Measurements from ENCODE around the gene ZNF618. TPM values are rescaled to one million over a fixed set of nuclear protein-coding genes. Genes with fewer than 3 reads are reported as not detected.

The ZNF618 gene
- total RNA-seq, 2 donors from 2014 or later: 4.6 to 11.3 TPM

DNA sequence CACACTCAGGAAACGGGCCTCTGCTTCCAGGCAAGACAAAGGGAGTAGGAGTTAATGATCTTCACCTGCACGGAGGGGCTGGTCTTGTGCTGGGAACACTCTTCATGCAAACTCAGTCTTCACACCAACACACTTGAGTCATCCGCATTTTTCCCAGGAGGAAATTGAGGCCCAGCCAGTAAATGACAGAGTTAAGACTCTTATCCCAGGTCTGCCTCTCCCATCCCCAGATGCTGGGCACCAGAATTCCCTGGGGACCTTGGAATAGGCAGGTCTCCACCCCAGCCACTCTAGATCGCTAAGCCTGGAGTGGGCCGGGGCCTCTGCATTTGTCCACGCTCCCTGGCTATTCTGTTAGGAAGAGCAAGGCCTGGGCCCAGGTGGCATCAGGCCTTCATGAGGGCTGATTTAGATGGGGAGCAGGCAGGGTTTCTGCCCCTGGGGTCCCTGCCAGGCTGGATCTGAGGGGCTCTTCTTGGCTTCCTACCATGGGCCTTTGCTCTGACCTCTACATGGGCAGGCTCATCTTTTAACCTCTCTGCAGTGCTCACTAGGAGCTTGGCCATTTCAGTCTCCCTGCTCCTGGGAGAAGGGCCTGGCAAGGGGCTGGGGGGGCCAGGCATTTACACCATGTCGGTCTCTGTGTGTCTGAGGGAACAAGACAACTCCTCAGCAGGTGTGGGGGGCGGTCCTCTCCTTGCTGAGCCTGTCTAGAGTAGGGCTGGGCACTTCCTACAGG, 124.7 kb downstream of the ZNF618 start:
- no peak for TF ChIP-seq POLR2A (IDR thresholded peaks at IDR 0.05)
- TF ChIP-seq, protein P1, sequence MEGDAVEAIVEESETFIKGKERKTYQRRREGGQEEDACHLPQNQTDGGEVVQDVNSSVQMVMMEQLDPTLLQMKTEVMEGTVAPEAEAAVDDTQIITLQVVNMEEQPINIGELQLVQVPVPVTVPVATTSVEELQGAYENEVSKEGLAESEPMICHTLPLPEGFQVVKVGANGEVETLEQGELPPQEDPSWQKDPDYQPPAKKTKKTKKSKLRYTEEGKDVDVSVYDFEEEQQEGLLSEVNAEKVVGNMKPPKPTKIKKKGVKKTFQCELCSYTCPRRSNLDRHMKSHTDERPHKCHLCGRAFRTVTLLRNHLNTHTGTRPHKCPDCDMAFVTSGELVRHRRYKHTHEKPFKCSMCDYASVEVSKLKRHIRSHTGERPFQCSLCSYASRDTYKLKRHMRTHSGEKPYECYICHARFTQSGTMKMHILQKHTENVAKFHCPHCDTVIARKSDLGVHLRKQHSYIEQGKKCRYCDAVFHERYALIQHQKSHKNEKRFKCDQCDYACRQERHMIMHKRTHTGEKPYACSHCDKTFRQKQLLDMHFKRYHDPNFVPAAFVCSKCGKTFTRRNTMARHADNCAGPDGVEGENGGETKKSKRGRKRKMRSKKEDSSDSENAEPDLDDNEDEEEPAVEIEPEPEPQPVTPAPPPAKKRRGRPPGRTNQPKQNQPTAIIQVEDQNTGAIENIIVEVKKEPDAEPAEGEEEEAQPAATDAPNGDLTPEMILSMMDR (IDR thresholded peaks at IDR 0.05): no peak
- no peak for TF ChIP-seq POLR2AphosphoS5 (IDR thresholded peaks at IDR 0.05)
- Histone ChIP-seq H3K27ac (no peak overlapping the region), H3K4me1 (replicated peaks) (peaks cover 6% of the 10 kb centered on the region), H3K4me3 (no peak overlapping the region), H3K36me3 (no peaks in the 10 kb centered on the region), H3K27me3 (replicated peaks; ENCODE audit: insufficient read depth) (no peaks in the 10 kb centered on the region), H3K9me3 (no peaks in the 10 kb centered on the region)
- 94% methylated on average over 8 of the region's 8 CpGs for WGBS
- intact Hi-C loops (cut with DNase I): no loop called here
- no peak for DNase-seq (ENCODE audit: low spot score)

DNA sequence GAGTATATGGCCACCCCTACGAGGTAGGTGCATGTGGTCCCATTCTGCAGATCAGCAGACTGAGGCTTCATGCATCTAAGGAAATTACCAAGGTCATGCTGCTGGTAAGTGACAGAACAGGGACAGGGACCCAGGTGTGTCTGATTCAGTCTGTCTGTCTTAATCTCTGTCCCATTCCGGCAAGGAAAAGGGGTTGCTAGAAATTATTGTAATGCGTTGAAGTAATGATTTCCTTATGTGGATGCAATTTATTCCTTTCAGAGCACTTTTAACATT, 125.2 kb downstream of the ZNF618 start:
- Histone ChIP-seq H3K4me3 (no peak overlapping the region), H3K36me3 (no peaks in the 10 kb centered on the region), H3K27ac (no peak overlapping the region), H3K9me3 (no peaks in the 10 kb centered on the region), H3K27me3 (replicated peaks; ENCODE audit: insufficient read depth) (no peaks in the 10 kb centered on the region), H3K4me1 (replicated peaks) (peaks cover 6% of the 10 kb centered on the region)
- 68% methylated on average over 3 of the region's 3 CpGs for WGBS
- DNase-seq (ENCODE audit: low spot score): no peak
- TF ChIP-seq POLR2A (IDR thresholded peaks at IDR 0.05): no peak
- no peak for TF ChIP-seq POLR2AphosphoS5 (IDR thresholded peaks at IDR 0.05)
- intact Hi-C loops (cut with DNase I): no loop called here

DNA sequence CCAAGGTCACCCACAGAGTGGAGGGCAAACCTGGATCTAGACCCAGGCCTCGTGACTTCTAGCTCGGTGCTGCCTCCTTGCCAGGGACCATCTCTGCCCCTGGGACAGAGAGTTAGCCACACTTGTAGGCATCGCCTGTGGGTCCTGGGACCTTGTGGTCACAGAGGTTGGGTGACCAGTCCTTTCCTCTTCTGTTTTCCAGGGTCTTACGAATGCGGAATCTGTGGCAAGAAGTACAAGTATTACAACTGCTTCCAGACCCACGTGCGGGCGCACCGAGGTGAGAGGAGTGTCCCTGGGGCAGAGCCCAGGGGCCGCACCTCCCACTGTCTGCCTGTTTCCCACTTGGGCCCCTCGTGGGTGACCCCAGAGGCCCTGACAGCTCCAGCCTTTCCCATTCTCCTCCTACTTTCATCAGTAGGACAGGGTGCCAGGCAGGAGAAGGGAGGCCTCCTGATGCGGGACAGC, 125.7 kb downstream of the ZNF618 start:
- H3K27me3 ChIP-seq (replicated peaks; ENCODE audit: insufficient read depth): no peaks in the 10 kb centered on the region
- peaks cover 6% of the 10 kb centered on the region for H3K4me1 ChIP-seq (replicated peaks)
- no peak overlapping the region for H3K27ac ChIP-seq
- no peak overlapping the region for H3K4me3 ChIP-seq
- 90% methylated on average over 12 of the region's 12 CpGs for WGBS
- no peaks in the 10 kb centered on the region for H3K36me3 ChIP-seq
- TF ChIP-seq POLR2AphosphoS5 (IDR thresholded peaks at IDR 0.05) (no peak), POLR2A (IDR thresholded peaks at IDR 0.05) (no peak)
- TF ChIP-seq, protein P1 (IDR thresholded peaks at IDR 0.05): no peak
- DNase-seq (ENCODE audit: low spot score): no peak
- intact Hi-C loops (cut with DNase I): no loop called here
- H3K9me3 ChIP-seq: no peaks in the 10 kb centered on the region

DNA sequence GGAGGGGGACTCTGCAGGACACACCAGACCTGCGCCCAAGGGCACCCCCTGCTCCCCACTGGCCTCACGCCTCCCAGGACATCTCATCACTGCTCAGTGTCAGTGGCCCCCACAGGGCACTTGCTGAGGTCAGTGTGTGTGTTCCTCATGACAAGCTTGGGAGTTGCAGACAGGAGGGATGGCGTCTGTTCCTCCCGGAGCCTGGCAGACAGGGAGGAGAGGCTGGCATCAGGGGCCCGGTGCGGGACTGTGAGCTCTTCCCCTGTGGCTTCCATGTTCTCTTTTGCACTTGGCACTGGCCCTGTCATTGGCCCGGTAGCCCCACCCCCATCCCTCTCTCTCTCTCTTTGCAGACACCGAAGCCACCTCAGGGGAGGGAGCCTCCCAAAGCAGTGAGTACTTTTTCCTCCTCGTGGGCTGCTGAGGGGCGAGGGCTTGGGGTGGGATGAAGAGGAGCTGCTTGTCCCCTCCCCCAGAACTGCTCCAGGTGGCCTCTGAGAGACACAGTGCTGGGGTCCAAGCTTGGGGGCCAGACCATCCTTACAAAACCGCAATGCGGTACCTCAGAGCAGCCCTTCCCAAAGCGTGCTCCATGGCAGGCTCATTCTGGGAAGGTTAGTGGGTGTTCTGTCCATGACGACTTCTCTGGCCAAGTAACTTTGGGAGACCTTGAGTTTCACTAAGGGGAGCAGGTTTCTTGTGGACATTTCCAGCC, 126.3 kb downstream of the ZNF618 start:
- Histone ChIP-seq H3K36me3 (no peaks in the 10 kb centered on the region), H3K27me3 (replicated peaks; ENCODE audit: insufficient read depth) (no peaks in the 10 kb centered on the region), H3K27ac (no peak overlapping the region), H3K4me1 (replicated peaks) (peaks cover 6% of the 10 kb centered on the region), H3K9me3 (no peaks in the 10 kb centered on the region), H3K4me3 (no peak overlapping the region)
- DNase-seq (ENCODE audit: low spot score): no peak
- intact Hi-C loops (cut with DNase I): no loop called here
- TF ChIP-seq, protein P1 (IDR thresholded peaks at IDR 0.05): no peak
- TF ChIP-seq POLR2A (IDR thresholded peaks at IDR 0.05): no peak
- no peak for TF ChIP-seq POLR2AphosphoS5 (IDR thresholded peaks at IDR 0.05)
- 93% methylated on average over 14 of the region's 14 CpGs for WGBS

DNA sequence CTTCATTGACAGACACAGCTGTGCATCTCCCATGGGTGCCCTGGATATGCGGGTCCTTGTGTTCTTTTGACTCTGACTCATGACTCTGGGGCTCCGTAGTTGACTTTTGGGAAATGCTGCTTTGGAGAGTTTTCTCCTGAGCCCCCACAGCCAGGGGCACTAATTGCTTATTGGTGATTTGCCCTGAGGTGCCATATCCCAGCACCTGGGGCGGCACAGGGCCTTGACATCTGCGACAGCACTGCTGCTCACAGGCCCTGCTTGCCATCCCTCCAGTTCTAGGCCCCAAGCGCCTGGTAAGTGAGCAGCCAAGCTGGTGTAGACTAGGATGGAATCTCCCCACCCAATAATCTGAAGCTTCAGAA, 126.9 kb downstream of the ZNF618 start:
- 96% methylated on average over 5 of the region's 5 CpGs for WGBS
- Histone ChIP-seq H3K9me3 (no peaks in the 10 kb centered on the region), H3K4me3 (no peak overlapping the region), H3K27me3 (replicated peaks; ENCODE audit: insufficient read depth) (no peaks in the 10 kb centered on the region), H3K4me1 (replicated peaks) (peaks cover 6% of the 10 kb centered on the region), H3K27ac (no peak overlapping the region), H3K36me3 (no peaks in the 10 kb centered on the region)
- TF ChIP-seq POLR2A (IDR thresholded peaks at IDR 0.05) (no peak), POLR2AphosphoS5 (IDR thresholded peaks at IDR 0.05) (no peak)
- TF ChIP-seq, protein P1 (IDR thresholded peaks at IDR 0.05): no peak
- DNase-seq (ENCODE audit: low spot score): no peak
- intact Hi-C loops (cut with DNase I): no loop called here

Measured in prostate gland (tissue), 2 donors.